ENCODE measurements around the gene STT3B. TPM values are rescaled to one million over a fixed set of nuclear protein-coding genes. Genes with fewer than 3 reads are reported as not detected.

The STT3B gene
- total RNA-seq, 2 experiments from 2014 or later = 111 to 113 TPM

- POLR2A ChIA-PET = interaction anchor here (0.9 kb wide), 1 partner anchor 223 kb away, joined by 4 read pairs; no protein-coding TSS in a partner anchor
- Histone ChIP-seq H3K27me3 (ENCODE audit: control insufficient read depth in 1 of 2, insufficient read depth in 2 of 2, low read length in 2 of 2) (no peaks in the 10 kb centered on the region), H3K27ac (ENCODE audit: low read depth in 1 of 2, low read length in 2 of 2) (no peak overlapping the region), H3K36me3 (ENCODE audit: insufficient read depth, low read length) (no peaks in the 10 kb centered on the region), H3K4me3 (ENCODE audit: low read length) (no peak overlapping the region), H3K4me1 (ENCODE audit: insufficient read depth, low read length) (peaks cover 12% of the 10 kb centered on the region), H3K9me3 (ENCODE audit: control insufficient read depth in 1 of 2, insufficient read depth in 1 of 2, low read length in 2 of 2) (no peaks in the 10 kb centered on the region)
- TF ChIP-seq CTCF (IDR thresholded peaks at IDR 0.05) = no peak
- H3K9me3 Mint-ChIP-seq = no peaks in the 10 kb centered on the region
- peak overlapping the region; percentile 46 for H3K4me3 Mint-ChIP-seq
- H3K27ac Mint-ChIP-seq = peak overlapping the region; percentile 64
- ATAC-seq (ENCODE audit: poor library complexity) (no peak), DNase-seq (no peak)
- H3K36me3 Mint-ChIP-seq (ENCODE audit: low read depth) = peaks cover 33% of the 10 kb centered on the region
- intact Hi-C loops (cut with DNase I, micrococcal nuclease) = loop anchor here (5.0 to 10.0 kb wide), 4 partner anchors 33 to 1146 kb away; partner anchors contain the start of gene CNOT10 (in 1 of the 2)
- no peaks in the 10 kb centered on the region for H3K27me3 Mint-ChIP-seq
- peaks cover 87% of the 10 kb centered on the region for H3K4me1 Mint-ChIP-seq (ENCODE audit: low read depth)
- CTCF ChIA-PET = interaction anchor here (1.5 to 1.9 kb wide), 2 partner anchors 12 to 78 kb away, joined by 3 to 5 read pairs; no protein-coding TSS in a partner anchor
Observed at GRCh38 chr3:31539275-31539674, 6.5 kb downstream of the STT3B start.

DNA sequence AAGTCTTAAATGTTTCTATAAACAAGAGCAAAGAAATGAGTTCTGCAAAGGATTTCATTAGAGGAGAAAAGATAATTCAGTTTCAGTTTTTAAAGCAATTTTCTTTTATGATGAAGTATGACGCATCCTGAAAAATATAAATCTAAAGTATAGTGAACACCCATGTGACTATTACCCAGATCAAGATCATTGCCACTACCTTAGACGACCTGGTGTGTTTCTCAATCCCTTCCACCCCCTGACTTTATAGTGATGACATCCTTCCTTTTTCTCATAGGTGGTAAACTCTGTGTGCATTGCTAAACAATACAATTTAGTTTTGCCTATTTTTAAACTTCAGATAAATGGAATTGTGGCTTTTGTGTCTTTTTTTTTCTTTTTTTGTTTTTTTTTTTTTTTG lies 8.4 kb downstream of the STT3B start:
- peaks cover 27% of the 10 kb centered on the region for H3K36me3 Mint-ChIP-seq (ENCODE audit: low read depth)
- Histone ChIP-seq H3K9me3 (ENCODE audit: control insufficient read depth in 1 of 2, insufficient read depth in 1 of 2, low read length in 2 of 2) (no peaks in the 10 kb centered on the region), H3K27me3 (ENCODE audit: control insufficient read depth in 1 of 2, insufficient read depth in 2 of 2, low read length in 2 of 2) (no peaks in the 10 kb centered on the region), H3K4me1 (ENCODE audit: insufficient read depth, low read length) (peaks cover 23% of the 10 kb centered on the region), H3K4me3 (ENCODE audit: low read length) (no peak overlapping the region), H3K27ac (ENCODE audit: low read depth in 1 of 2, low read length in 2 of 2) (no peak overlapping the region), H3K36me3 (ENCODE audit: insufficient read depth, low read length) (no peaks in the 10 kb centered on the region)
- no peak for TF ChIP-seq CTCF (IDR thresholded peaks at IDR 0.05)
- intact Hi-C loops (cut with DNase I, micrococcal nuclease) = loop anchor here in 1 of 2 experiments (2.0 kb wide), 1 partner anchor 78 kb away; no protein-coding TSS in a partner anchor
- ATAC-seq (ENCODE audit: poor library complexity) (peak; percentile 90), DNase-seq (peak in 3 of 14 experiments; percentile 37 to 55 (median 53))
- peaks cover 95% of the 10 kb centered on the region for H3K4me1 Mint-ChIP-seq (ENCODE audit: low read depth)
- H3K9me3 Mint-ChIP-seq = no peaks in the 10 kb centered on the region
- ChIA-PET CTCF (interaction anchor here (1.3 kb wide), 1 partner anchor 11 kb away, joined by 4 read pairs; no protein-coding TSS in a partner anchor), POLR2A (interaction anchor here (1.3 to 1.5 kb wide), 2 partner anchors 9 kb away, joined by 3 to 7 read pairs; partner anchors contain the start of gene STT3B)
- H3K27ac Mint-ChIP-seq = peak overlapping the region; percentile 64
- H3K27me3 Mint-ChIP-seq = no peaks in the 10 kb centered on the region
- peak overlapping the region; percentile 32 for H3K4me3 Mint-ChIP-seq

DNA sequence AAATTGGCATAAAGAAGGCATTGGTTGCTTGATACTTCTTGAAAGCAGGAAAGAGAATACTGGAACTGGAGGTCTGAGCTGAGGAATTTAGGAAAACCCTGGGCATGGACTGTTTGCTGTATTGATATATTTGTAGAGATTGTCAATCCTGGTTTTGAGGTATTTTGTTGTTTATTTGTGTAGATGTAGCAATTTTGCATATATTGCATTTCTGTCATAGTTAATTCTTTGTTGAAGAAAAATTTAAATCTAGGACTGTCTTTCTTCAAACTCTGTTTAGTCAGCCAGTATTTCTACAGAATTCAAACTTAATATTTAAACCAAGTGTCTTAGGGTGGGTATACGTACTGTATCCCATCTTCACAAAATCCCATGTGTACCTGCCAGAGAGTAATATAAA lies 9.5 kb downstream of the STT3B start:
- intact Hi-C loops (cut with DNase I, micrococcal nuclease) = no loop called here
- H3K27me3 ChIP-seq (ENCODE audit: control insufficient read depth in 1 of 2, insufficient read depth in 2 of 2, low read length in 2 of 2) = no peaks in the 10 kb centered on the region
- peak overlapping the region; percentile 43 for H3K27ac Mint-ChIP-seq
- H3K27me3 Mint-ChIP-seq = no peaks in the 10 kb centered on the region
- H3K36me3 ChIP-seq (ENCODE audit: insufficient read depth, low read length) = no peaks in the 10 kb centered on the region
- DNase-seq (no peak), ATAC-seq (ENCODE audit: poor library complexity) (no peak)
- no peaks in the 10 kb centered on the region for H3K9me3 Mint-ChIP-seq
- H3K27ac ChIP-seq (ENCODE audit: low read depth in 1 of 2, low read length in 2 of 2) = no peak overlapping the region
- H3K36me3 Mint-ChIP-seq (ENCODE audit: low read depth) = peaks cover 25% of the 10 kb centered on the region
- no peak for TF ChIP-seq CTCF (IDR thresholded peaks at IDR 0.05)
- H3K4me3 ChIP-seq (ENCODE audit: low read length) = no peak overlapping the region
- peaks cover 21% of the 10 kb centered on the region for H3K4me1 ChIP-seq (ENCODE audit: insufficient read depth, low read length)
- ChIA-PET POLR2A (interaction anchor here (1.5 kb wide), 1 partner anchor 10 kb away, joined by 3 read pairs; the partner anchor contains the start of gene STT3B), CTCF (interaction anchor here (1.3 kb wide), 1 partner anchor 8 kb away, joined by 5 read pairs; no protein-coding TSS in a partner anchor)
- peak overlapping the region; percentile 52 for H3K4me3 Mint-ChIP-seq
- H3K4me1 Mint-ChIP-seq (ENCODE audit: low read depth) = peaks cover 95% of the 10 kb centered on the region
- H3K9me3 ChIP-seq (ENCODE audit: control insufficient read depth in 1 of 2, insufficient read depth in 1 of 2, low read length in 2 of 2) = no peaks in the 10 kb centered on the region

All from CD4-positive, alpha-beta T cell (primary cell).